Breast epithelium (tissue), 3 donors: ENCODE measurements around the gene ARFGAP3.

Experiments
- POLR2A ChIP-seq: fragments of 450-650 bp; IDR thresholded peaks from one replicate; pipeline ENCODE4 v1.6.1; 2016; ENCODE audit warnings: antibody characterized with exemption, mild to moderate bottlenecking, moderate library complexity
- POLR2AphosphoS5 ChIP-seq, 3 donors: sonication (generic); formaldehyde crosslinking; IDR thresholded peaks; one replicate each; pipeline ENCODE4 v1.6.1; 2017; ENCODE audit warnings: antibody characterized with exemption in 3 of 3
- TF ChIP-seq, protein P1 (sequence below), 3 donors: fragments of 450-650 bp; IDR thresholded peaks; one replicate each; pipeline ENCODE4 v1.5.1; 2016 to 2017; ENCODE audit warnings: antibody characterized with exemption in 3 of 3, mild to moderate bottlenecking in 3 of 3, moderate library complexity in 3 of 3

- TF ChIP-seq, protein P1, sequence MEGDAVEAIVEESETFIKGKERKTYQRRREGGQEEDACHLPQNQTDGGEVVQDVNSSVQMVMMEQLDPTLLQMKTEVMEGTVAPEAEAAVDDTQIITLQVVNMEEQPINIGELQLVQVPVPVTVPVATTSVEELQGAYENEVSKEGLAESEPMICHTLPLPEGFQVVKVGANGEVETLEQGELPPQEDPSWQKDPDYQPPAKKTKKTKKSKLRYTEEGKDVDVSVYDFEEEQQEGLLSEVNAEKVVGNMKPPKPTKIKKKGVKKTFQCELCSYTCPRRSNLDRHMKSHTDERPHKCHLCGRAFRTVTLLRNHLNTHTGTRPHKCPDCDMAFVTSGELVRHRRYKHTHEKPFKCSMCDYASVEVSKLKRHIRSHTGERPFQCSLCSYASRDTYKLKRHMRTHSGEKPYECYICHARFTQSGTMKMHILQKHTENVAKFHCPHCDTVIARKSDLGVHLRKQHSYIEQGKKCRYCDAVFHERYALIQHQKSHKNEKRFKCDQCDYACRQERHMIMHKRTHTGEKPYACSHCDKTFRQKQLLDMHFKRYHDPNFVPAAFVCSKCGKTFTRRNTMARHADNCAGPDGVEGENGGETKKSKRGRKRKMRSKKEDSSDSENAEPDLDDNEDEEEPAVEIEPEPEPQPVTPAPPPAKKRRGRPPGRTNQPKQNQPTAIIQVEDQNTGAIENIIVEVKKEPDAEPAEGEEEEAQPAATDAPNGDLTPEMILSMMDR (IDR thresholded peaks at IDR 0.05): no peak
- no peak for TF ChIP-seq POLR2AphosphoS5 (IDR thresholded peaks at IDR 0.05)
- no peak for TF ChIP-seq POLR2A
Measured at GRCh38 chr22:42866100-42866499, 9.0 kb upstream of the ARFGAP3 start.
